Transverse colon (tissue), 4 donors: ENCODE results near the gene AIFM1.

Source experiments
- POLR2AphosphoS5 ChIP-seq, 3 donors: sonication (generic); formaldehyde crosslinking; IDR thresholded peaks; one replicate each; pipeline ENCODE4 v1.6.1; 2016; ENCODE audit warnings: antibody characterized with exemption in 3 of 3
- TF ChIP-seq, protein P1 (sequence below), 5 experiments: fragments of 200-600 bp in 3 of 5; fragments of 450-650 bp in 2 of 5; sonication (generic) in 3 of 5; IDR thresholded peaks; 1 replicate in 2 of 5; 2 replicates in 3 of 5; pipeline ENCODE4 v1.5.1; 2016 to 2017; ENCODE audit warnings: antibody characterized with exemption in 5 of 5, inconsistent platforms in 3 of 5, mild to moderate bottlenecking in 2 of 5, moderate library complexity in 1 of 5

DNA sequence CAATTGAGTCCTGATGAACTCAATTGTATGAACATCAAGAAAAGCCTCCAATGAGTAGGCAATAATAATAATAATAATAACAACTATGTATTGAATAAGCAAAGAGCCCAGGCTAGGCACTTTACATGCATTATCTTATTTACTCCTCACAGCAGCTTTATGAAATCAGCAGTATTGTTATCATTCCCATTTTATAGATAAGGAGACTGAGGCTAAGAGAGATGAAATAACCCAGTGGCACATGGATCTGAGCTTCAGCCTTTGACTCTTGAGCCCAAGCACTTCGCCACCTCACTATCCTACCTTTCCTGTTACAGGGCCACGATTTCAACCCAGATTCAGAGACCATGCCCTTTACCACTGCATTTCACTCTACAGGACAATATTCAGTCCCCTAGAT, 9.3 kb upstream of the AIFM1 start:
- no peak for TF ChIP-seq POLR2AphosphoS5 (IDR thresholded peaks at IDR 0.05)
- TF ChIP-seq, protein P1, sequence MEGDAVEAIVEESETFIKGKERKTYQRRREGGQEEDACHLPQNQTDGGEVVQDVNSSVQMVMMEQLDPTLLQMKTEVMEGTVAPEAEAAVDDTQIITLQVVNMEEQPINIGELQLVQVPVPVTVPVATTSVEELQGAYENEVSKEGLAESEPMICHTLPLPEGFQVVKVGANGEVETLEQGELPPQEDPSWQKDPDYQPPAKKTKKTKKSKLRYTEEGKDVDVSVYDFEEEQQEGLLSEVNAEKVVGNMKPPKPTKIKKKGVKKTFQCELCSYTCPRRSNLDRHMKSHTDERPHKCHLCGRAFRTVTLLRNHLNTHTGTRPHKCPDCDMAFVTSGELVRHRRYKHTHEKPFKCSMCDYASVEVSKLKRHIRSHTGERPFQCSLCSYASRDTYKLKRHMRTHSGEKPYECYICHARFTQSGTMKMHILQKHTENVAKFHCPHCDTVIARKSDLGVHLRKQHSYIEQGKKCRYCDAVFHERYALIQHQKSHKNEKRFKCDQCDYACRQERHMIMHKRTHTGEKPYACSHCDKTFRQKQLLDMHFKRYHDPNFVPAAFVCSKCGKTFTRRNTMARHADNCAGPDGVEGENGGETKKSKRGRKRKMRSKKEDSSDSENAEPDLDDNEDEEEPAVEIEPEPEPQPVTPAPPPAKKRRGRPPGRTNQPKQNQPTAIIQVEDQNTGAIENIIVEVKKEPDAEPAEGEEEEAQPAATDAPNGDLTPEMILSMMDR (IDR thresholded peaks at IDR 0.05), result no peak
